Measurements from ENCODE around the gene THSD7B. TPM values are rescaled to one million over a fixed set of nuclear protein-coding genes. Genes with fewer than 3 reads are reported as not detected.

THSD7B gene
- total RNA-seq, 6 donors from 2014 or later: 0.47 TPM; not detected in 5

DNA sequence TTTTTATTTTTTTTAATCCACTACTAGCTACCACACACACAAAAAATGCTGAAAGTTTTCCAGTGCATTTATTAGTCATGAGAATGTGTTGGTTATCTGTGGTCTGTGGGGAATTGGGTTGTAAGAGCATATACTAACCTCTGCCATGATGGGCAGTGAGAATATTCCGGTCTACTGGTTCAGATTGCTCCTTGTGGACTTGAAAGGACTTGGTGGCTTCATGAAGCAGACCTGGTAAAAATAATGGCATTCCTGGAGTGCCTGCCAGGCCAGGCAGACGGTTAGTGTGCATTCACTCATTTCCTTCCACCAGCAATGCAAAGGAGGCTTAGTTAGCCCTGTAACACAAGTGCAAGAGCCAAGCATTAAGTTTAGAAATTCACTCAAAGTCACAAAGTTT lies 150.8 kb downstream of the THSD7B start:
- TF ChIP-seq CTCF (IDR thresholded peaks at IDR 0.05): no peak
- no peak for TF ChIP-seq POLR2A (IDR thresholded peaks at IDR 0.05)
- Histone ChIP-seq H3K9me3 (peaks cover 0 to 15% (median 4%) of the 10 kb centered on the region in 4 donors), H3K4me1 (no peaks in the 10 kb centered on the region), H3K36me3 (no peaks in the 10 kb centered on the region), H3K4me3 (no peak overlapping the region), H3K27me3 (no peaks in the 10 kb centered on the region), H3K27ac (no peak overlapping the region)
- WGBS, 2 donors: 65 to 83% methylated on average over 2 of the region's 2 CpGs
- no peak for DNase-seq
- no peak for ATAC-seq (ENCODE audit: low FRiP score in 2 of 2)

DNA sequence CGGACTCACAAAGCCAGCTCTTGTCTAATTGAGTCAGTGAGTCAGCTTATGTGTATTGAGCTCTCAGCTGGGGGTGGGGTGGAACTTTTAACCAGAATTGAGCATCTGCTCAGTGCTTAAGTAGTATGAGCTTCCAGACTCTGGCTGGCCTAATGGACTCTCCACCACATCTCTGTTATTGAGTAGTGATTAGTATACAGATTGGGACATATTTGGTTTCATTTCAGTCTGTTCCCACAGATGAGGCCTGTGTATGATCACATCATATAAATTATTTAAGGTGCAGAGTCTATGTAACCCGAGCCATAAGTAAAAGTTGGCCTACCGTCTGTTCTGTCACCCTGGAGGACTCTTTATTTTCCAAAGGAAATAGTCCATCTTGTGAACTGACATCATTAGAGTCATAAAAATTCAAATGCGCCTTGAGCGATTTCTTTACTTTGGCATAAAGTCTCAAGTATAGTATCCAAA lies 152.1 kb downstream of the THSD7B start:
- Histone ChIP-seq H3K4me1 (no peaks in the 10 kb centered on the region), H3K27me3 (no peaks in the 10 kb centered on the region), H3K9me3 (peaks cover 0 to 15% (median 4%) of the 10 kb centered on the region in 4 donors), H3K27ac (no peak overlapping the region), H3K4me3 (no peak overlapping the region), H3K36me3 (no peaks in the 10 kb centered on the region)
- TF ChIP-seq POLR2AphosphoS5 (IDR thresholded peaks at IDR 0.05) (no peak), POLR2A (IDR thresholded peaks at IDR 0.05) (no peak), EP300 (IDR thresholded peaks at IDR 0.05) (no peak), CTCF (IDR thresholded peaks at IDR 0.05) (no peak)
- 84 to 85% methylated on average over 5 of the region's 5 CpGs for WGBS, 2 donors
- no peak for ATAC-seq (ENCODE audit: low FRiP score in 2 of 2)
- no peak for DNase-seq

- Histone ChIP-seq H3K4me3 (no peak overlapping the region), H3K27me3 (no peaks in the 10 kb centered on the region), H3K36me3 (no peaks in the 10 kb centered on the region), H3K9me3 (peaks cover 0 to 15% (median 4%) of the 10 kb centered on the region in 4 donors), H3K4me1 (no peaks in the 10 kb centered on the region), H3K27ac (no peak overlapping the region)
- ATAC-seq (ENCODE audit: low FRiP score in 2 of 2): peak in 1 of 2 donors; percentile 34
- WGBS, 2 donors: 95% methylated on average over 4 of the region's 4 CpGs; no CpG with 5 or more reads in 1 of the 2 donors
- DNase-seq: peak in 1 of 2 donors; percentile 25
- no peak for TF ChIP-seq EP300 (IDR thresholded peaks at IDR 0.05)
- TF ChIP-seq CTCF (IDR thresholded peaks at IDR 0.05): no peak
- TF ChIP-seq POLR2A (IDR thresholded peaks at IDR 0.05): no peak
- TF ChIP-seq POLR2AphosphoS5 (IDR thresholded peaks at IDR 0.05): no peak
These were observed 154.3 kb downstream of the THSD7B start for GRCh38 chr2:136919682-136920081.

DNA sequence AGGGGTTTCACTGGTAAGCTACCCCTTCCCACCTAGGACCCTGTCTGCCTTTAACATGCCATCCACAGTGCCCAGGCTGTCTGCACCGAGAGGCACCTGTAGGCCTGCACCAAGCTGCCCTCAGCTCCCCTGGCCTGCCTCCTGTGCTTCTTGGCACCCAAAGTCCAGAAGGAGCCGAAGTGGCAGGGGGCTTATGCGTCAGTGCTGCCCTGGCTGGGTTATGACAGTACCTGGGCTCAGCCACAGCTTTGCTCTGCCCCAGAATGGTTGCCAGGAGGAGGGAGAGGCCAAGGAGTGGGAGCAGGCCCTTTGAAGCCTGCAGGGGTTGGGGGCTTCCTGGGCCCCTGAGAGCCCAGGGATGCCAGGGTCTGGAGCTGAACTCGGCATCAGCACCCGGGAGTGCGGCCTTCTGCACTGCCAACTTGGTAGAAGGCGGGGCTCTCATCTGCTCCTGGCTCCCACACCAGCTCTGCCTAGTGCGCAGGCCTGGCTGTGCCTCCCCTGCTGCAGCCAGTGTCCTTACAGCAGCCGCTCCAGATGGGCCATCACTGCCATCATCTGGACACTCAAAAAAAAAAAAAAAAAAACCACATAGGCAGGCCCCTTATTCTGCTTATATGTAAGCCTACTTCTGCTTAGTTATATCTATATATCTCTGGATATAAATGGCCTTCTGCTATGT lies 155.4 kb downstream of the THSD7B start:
- TF ChIP-seq EP300 (IDR thresholded peaks at IDR 0.05) (no peak), CTCF (IDR thresholded peaks at IDR 0.05) (no peak), POLR2AphosphoS5 (IDR thresholded peaks at IDR 0.05) (no peak), POLR2A (IDR thresholded peaks at IDR 0.05) (no peak)
- DNase-seq (peak in 1 of 2 donors; percentile 36), ATAC-seq (ENCODE audit: low FRiP score in 2 of 2) (peak; percentile 10 to 37)
- H3K27ac ChIP-seq: no peak overlapping the region
- no peaks in the 10 kb centered on the region for H3K27me3 ChIP-seq
- no peaks in the 10 kb centered on the region for H3K4me1 ChIP-seq
- no peak overlapping the region for H3K4me3 ChIP-seq
- peaks cover 0 to 15% (median 4%) of the 10 kb centered on the region in 4 donors for H3K9me3 ChIP-seq
- WGBS, 2 donors: 82 to 85% methylated on average over 3 to 9 of the region's 9 CpGs
- no peaks in the 10 kb centered on the region for H3K36me3 ChIP-seq

- 57 to 62% methylated on average over 3 of the region's 3 CpGs for WGBS, 2 donors
- Histone ChIP-seq H3K36me3 (no peaks in the 10 kb centered on the region), H3K27ac (no peak overlapping the region), H3K4me3 (no peak overlapping the region), H3K4me1 (no peaks in the 10 kb centered on the region), H3K27me3 (no peaks in the 10 kb centered on the region), H3K9me3 (no peaks in the 10 kb centered on the region)
- TF ChIP-seq POLR2A (IDR thresholded peaks at IDR 0.05) (no peak), CTCF (IDR thresholded peaks at IDR 0.05) (no peak), EP300 (IDR thresholded peaks at IDR 0.05) (no peak), POLR2AphosphoS5 (IDR thresholded peaks at IDR 0.05) (no peak)
- DNase-seq: no peak
- no peak for ATAC-seq (ENCODE audit: low FRiP score in 2 of 2)
These were observed 161.8 kb downstream of the THSD7B start for GRCh38 chr2:136927156-136927555.

Data from upper lobe of left lung (tissue), 6 donors.